WERI-Rb-1 (cell line): ENCODE data around the gene AGXT.

ENCODE experiments used
- DNase-seq: peaks from one replicate; pipeline ENCODE4 v3.0.0-alpha.2; 2020
- H3K27ac ChIP-seq: fragments of 250-450 bp; sonication (Bioruptor Pico); 2 replicates; pipeline ENCODE4 v1.5.1; 2020; ENCODE audit warnings: mild to moderate bottlenecking, moderate library complexity
- H3K27me3 ChIP-seq: fragments of 250-450 bp; sonication (Bioruptor Pico); 2 replicates; pipeline ENCODE4 v1.5.1; 2021; ENCODE audit warnings: mild to moderate bottlenecking, low read depth, moderate library complexity; ENCODE audit not compliant: insufficient read depth, severe bottlenecking
- H3K36me3 ChIP-seq: fragments of 250-450 bp; sonication (Bioruptor Pico); 2 replicates; pipeline ENCODE4 v1.5.1; 2020; ENCODE audit warnings: mild to moderate bottlenecking, moderate library complexity
- H3K4me3 ChIP-seq: 2 replicates; pipeline ENCODE4 v1.5.1; 2011; ENCODE audit warnings: low read depth, mild to moderate bottlenecking, control low read depth, low read length
- H3K9me3 ChIP-seq: fragments of 250-450 bp; sonication (Bioruptor Pico); 2 replicates; pipeline ENCODE4 v1.5.1; 2021; ENCODE audit warnings: mild to moderate bottlenecking, moderate library complexity; ENCODE audit not compliant: severe bottlenecking
- TF ChIP-seq, protein P1 (sequence below): IDR thresholded peaks from 2 replicates; pipeline ENCODE4 v1.5.1; 2011; ENCODE audit warnings: low read depth, mild to moderate bottlenecking, control low read depth, inconsistent platforms, low read length

AGXT gene

GRCh38 chr2:240871071-240871958 lies 2.7 kb downstream of the AGXT start:
- Histone ChIP-seq H3K9me3 (no peaks in the 10 kb centered on the region), H3K27ac (no peak overlapping the region), H3K27me3 (no peaks in the 10 kb centered on the region), H3K4me3 (no peak overlapping the region), H3K36me3 (no peaks in the 10 kb centered on the region)
- TF ChIP-seq, protein P1, sequence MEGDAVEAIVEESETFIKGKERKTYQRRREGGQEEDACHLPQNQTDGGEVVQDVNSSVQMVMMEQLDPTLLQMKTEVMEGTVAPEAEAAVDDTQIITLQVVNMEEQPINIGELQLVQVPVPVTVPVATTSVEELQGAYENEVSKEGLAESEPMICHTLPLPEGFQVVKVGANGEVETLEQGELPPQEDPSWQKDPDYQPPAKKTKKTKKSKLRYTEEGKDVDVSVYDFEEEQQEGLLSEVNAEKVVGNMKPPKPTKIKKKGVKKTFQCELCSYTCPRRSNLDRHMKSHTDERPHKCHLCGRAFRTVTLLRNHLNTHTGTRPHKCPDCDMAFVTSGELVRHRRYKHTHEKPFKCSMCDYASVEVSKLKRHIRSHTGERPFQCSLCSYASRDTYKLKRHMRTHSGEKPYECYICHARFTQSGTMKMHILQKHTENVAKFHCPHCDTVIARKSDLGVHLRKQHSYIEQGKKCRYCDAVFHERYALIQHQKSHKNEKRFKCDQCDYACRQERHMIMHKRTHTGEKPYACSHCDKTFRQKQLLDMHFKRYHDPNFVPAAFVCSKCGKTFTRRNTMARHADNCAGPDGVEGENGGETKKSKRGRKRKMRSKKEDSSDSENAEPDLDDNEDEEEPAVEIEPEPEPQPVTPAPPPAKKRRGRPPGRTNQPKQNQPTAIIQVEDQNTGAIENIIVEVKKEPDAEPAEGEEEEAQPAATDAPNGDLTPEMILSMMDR: no peak
- no peak for DNase-seq

DNA sequence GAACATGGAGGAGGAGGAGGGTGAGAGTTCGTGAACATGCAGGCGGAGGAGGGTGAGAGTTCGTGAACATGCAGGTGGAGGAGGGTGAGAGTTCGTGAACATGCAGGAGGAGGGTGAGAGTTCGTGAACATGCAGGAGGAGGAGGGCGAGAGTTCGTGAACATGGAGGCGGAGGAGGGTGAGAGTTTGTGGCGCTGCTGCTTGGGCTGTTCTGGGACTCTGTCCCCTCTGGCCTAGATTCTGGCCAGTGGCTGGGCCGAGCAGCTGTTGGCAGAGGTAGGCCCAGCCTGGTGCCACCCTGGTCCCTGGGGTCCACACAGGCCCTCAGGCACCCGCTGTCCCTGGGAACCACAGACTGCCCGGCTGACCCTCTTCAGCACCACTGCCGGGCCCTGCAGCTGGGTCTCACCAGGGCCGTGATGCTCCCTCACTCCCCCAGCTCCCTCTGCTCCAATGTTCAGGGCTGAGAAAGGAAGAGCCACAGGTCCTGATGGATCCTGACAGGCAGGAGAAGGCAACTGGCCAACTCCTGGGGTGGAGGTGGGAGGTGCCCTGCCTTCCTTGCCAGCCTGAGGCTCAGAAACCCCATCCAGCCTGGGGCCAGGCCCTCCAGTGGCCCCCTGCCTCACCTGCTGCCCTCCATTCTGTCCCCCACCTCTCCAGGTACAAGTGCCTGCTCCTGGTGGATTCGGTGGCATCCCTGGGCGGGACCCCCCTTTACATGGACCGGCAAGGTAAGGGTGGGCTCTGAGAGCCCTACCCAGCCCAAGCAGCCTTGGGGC lies 3.9 kb downstream of the AGXT start:
- Histone ChIP-seq H3K27me3 (no peaks in the 10 kb centered on the region), H3K36me3 (no peaks in the 10 kb centered on the region), H3K4me3 (no peak overlapping the region), H3K27ac (no peak overlapping the region), H3K9me3 (no peaks in the 10 kb centered on the region)
- no peak for DNase-seq
- TF ChIP-seq, protein P1: no peak

DNA sequence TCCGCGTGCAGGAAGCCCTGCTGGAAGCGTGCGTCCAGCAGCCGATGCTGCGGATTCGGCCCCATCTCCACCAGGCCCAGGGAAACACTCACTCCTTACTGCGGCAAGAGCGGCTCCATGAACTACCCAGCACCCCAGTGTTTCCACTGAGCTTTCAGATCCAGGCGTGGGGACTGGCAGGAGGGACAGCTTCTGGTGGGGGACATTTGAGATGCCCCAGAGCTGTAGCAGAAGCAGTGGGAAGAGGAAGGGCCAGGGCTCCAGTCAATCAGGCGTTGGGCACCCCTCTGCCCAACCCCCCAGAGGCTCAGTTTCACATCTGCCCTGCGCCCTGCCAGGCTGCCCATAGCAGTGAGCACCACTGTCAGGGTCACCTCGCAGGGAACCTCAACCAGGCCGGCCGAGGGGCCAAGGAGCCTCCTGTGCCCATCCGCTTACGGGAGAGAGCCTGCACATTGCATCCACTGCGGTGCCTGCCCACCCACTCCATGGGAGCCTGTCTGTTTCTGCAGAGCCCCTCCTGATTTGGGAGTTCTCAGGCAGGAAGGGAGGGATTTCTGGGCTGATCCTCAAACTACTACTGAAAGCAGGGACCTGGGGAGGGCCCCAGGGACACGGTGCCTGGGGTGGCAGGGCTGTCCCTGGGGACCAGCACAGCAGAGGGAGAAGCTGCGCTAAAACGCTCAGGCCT lies 4.6 kb downstream of the AGXT start:
- Histone ChIP-seq H3K9me3 (no peaks in the 10 kb centered on the region), H3K27me3 (no peaks in the 10 kb centered on the region), H3K36me3 (no peaks in the 10 kb centered on the region), H3K4me3 (no peak overlapping the region), H3K27ac (no peak overlapping the region)
- DNase-seq: no peak
- TF ChIP-seq, protein P1: no peak

DNA sequence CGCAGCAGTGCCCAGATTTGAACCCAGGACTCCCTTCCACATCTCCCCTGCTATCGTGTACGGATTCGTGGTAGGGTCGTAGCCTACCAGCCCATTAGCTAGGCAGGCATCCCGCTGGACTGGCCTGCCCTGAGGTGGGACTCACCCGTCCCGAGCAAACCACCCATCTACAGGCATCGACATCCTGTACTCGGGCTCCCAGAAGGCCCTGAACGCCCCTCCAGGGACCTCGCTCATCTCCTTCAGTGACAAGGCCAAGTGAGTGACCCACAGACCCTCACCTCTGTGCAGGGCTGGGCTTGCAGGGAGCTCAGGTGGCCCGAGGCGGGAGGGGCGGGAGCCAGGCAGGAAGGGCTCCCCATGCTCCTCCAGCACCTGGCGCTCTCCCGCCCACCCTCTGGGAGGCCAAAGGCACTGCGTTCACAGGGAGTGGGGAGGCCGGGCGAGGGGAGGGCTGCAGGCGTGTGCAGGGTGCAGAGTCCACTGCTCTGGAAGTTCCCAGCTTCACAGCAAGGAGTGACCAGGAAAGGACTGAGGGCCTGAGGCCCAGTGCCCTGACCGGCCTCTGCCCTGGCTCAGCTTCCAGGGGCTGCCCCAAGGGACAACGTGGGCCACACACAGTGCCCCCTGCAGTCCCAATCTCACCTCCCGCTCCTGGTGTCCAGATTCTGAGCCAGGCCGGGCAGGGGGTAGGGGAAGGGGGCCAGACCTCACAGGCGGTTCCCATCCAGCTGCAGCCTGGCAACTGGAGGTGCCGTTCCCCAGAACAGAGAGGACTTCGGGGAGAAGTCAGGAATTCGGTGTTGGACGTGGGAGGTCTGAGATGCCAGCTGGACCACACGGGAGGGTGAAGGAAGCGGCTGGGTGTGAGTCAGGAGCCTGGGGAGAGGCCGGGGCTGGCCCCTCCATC lies 5.4 kb downstream of the AGXT start:
- no peaks in the 10 kb centered on the region for H3K36me3 ChIP-seq
- no peak overlapping the region for H3K4me3 ChIP-seq
- TF ChIP-seq, protein P1: no peak
- H3K27me3 ChIP-seq: no peaks in the 10 kb centered on the region
- no peaks in the 10 kb centered on the region for H3K9me3 ChIP-seq
- DNase-seq: no peak
- no peak overlapping the region for H3K27ac ChIP-seq

GRCh38 chr2:240874715-240875227 lies 6.1 kb downstream of the AGXT start:
- Histone ChIP-seq H3K9me3 (no peaks in the 10 kb centered on the region), H3K27ac (no peak overlapping the region), H3K36me3 (no peaks in the 10 kb centered on the region), H3K27me3 (no peaks in the 10 kb centered on the region), H3K4me3 (no peak overlapping the region)
- no peak for DNase-seq
- TF ChIP-seq, protein P1: no peak
